Measurements from ENCODE around the gene WASF3.

Gene WASF3

DNA sequence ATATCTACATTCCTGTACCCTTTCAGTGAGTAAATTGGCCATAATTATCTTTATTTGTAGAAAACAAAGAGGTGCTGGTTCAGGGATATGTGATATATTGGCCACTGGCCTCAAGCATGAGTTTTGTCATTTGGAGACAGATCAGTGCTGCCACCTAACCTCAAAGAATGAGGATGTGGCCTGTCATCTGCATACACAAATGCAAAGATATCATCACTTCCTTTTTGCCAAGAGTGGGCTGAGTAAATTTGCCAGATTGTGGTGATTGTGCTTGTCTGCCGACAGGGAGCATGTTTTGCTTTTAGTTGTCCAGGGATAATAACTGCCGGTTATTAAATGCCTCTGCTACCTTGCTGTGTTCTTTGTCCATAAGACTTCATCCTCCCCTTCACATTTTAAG, 44.2 kb downstream of the WASF3 start:
- DNase-seq (ENCODE audit: low spot score) = no peak
- Histone ChIP-seq H3K36me3 (replicated peaks in 1 of 2; ENCODE audit: control insufficient read depth in 2 of 2, insufficient read depth in 2 of 2, low read length in 2 of 2) (no peaks in the 10 kb centered on the region), H3K4me1 (ENCODE audit: control insufficient read depth in 2 of 2, insufficient read depth in 1 of 2, low read depth in 1 of 2, low read length in 2 of 2) (peaks cover 0 to 8% of the 10 kb centered on the region in 2 donors), H3K9ac (ENCODE audit: low read depth, low read length, poor library complexity) (no peak overlapping the region), H2BK15ac (ENCODE audit: low read length) (no peak overlapping the region), H3K9me3 (replicated peaks in 1 of 2; ENCODE audit: control insufficient read depth in 2 of 2, insufficient read depth in 1 of 2, low read depth in 1 of 2, low read length in 2 of 2) (peaks cover 0 to 3% of the 10 kb centered on the region in 2 donors), H2BK120ac (ENCODE audit: low read depth, low read length) (no peak overlapping the region), H2BK5ac (ENCODE audit: low read length) (no peak overlapping the region), H3K4ac (ENCODE audit: low read length) (no peak overlapping the region), H2BK12ac (ENCODE audit: low read length) (no peak overlapping the region), H4K8ac (ENCODE audit: low read depth, low read length) (no peak overlapping the region), H3K18ac (ENCODE audit: low read length) (no peak overlapping the region), H2AFZ (ENCODE audit: low read length) (no peak overlapping the region), H3K27ac (replicated peaks; ENCODE audit: low read length) (no peak overlapping the region), H2AK5ac (ENCODE audit: low read depth, low read length) (no peak overlapping the region), H4K91ac (ENCODE audit: low read depth, low read length, poor library complexity) (no peak overlapping the region), H3K14ac (ENCODE audit: low read length) (no peak overlapping the region), H3K79me1 (ENCODE audit: low read depth, low read length) (no peaks in the 10 kb centered on the region), H3K4me3 (ENCODE audit: low read length in 2 of 2) (no peak overlapping the region), H3K27me3 (ENCODE audit: control insufficient read depth in 3 of 3, insufficient read depth in 3 of 3, low read depth in 1 of 3, low read length in 3 of 3) (no peaks in the 10 kb centered on the region), H3K4me2 (ENCODE audit: insufficient read depth, low read length, poor library complexity, severe bottlenecking) (no peak overlapping the region), H3K23ac (ENCODE audit: low read depth, low read length, poor library complexity) (no peak overlapping the region)
- WGBS, 2 donors (ENCODE audit: extremely low coverage in 2 of 2, insufficient read length in 2 of 2, insufficient replicate concordance in 1 of 2) = no CpG with 5 or more reads among the region's 2 CpGs

DNA sequence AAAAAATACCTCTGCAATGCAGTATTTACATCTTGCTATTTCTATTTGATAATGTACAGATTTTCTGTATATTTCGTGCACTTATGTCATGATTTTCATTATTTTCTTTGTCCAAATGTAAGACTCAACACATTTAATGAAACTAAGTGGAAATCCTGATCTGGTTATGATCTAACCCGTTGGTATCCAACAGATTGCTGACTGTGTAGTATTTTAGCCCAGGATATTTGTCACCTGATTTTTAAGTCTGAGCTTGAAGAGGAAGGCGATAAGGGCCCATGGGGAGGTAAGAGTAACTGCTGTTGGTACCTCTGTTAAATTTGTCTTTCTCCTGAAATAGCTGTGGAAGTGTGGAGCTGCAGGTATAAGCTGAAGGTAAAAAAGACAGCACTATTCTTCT, 45.3 kb downstream of the WASF3 start:
- no peak overlapping the region for H4K91ac ChIP-seq (ENCODE audit: low read depth, low read length, poor library complexity)

DNA sequence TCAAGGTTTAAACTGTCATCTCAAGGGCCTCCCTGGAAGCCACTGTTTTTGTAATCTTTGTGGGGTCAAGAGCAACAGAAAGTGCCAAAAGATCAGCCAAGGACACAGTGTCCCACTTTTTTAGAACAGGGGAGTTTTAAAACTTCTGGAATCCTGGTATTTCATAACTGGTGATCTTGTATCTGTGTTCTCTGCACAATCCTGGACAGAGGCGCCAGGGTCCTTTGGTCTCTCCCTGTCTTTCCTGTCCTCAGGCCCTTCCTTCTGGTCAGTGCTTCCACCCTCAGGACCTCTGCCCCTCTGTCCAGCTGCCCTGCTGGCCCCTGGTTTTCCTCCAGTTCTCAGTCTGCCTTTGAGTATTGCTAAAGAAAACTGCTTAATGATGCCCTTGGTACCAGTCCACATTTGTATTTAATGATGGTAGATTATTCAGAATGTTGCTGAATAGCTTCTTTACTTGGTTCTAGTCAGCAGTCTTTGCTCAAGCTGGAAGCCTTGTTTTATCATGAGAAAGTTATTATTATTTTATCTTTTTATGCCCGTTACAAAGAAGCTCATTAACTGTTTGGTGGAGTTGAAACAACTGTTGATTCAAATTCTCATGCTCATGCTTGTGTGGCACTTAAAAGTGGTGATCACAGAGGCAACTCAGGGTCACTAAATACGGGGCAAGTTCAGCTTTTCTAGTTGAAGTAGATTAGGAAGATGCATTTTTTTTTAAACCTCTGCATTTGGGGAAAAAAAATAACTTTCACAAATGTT, 47.5 kb downstream of the WASF3 start:
- H3K14ac ChIP-seq (ENCODE audit: low read length) = no peak overlapping the region
- H4K8ac ChIP-seq (ENCODE audit: low read depth, low read length) = no peak overlapping the region
- no peak overlapping the region for H3K23ac ChIP-seq (ENCODE audit: low read depth, low read length, poor library complexity)
- H3K27me3 ChIP-seq (ENCODE audit: control insufficient read depth in 3 of 3, insufficient read depth in 3 of 3, low read depth in 1 of 3, low read length in 3 of 3) = no peaks in the 10 kb centered on the region
- no peak overlapping the region for H2BK12ac ChIP-seq (ENCODE audit: low read length)
- H3K36me3 ChIP-seq (replicated peaks in 1 of 2; ENCODE audit: control insufficient read depth in 2 of 2, insufficient read depth in 2 of 2, low read length in 2 of 2) = no peaks in the 10 kb centered on the region
- no peak for DNase-seq (ENCODE audit: low spot score)
- H2BK15ac ChIP-seq (ENCODE audit: low read length) = no peak overlapping the region
- WGBS, 2 donors (ENCODE audit: extremely low coverage in 2 of 2, insufficient read length in 2 of 2, insufficient replicate concordance in 1 of 2) = no CpG with 5 or more reads among the region's 3 CpGs
- H2AFZ ChIP-seq (ENCODE audit: low read length) = no peak overlapping the region
- peaks cover 2% of the 10 kb centered on the region for H3K79me1 ChIP-seq (ENCODE audit: low read depth, low read length)
- H2BK5ac ChIP-seq (ENCODE audit: low read length) = no peak overlapping the region
- no peak overlapping the region for H3K4me2 ChIP-seq (ENCODE audit: insufficient read depth, low read length, poor library complexity, severe bottlenecking)
- H3K18ac ChIP-seq (ENCODE audit: low read length) = no peak overlapping the region
- no peak overlapping the region for H3K27ac ChIP-seq (replicated peaks; ENCODE audit: low read length)
- H3K9me3 ChIP-seq (replicated peaks in 1 of 2; ENCODE audit: control insufficient read depth in 2 of 2, insufficient read depth in 1 of 2, low read depth in 1 of 2, low read length in 2 of 2) = no peaks in the 10 kb centered on the region
- peaks cover 0 to 4% of the 10 kb centered on the region in 2 donors for H3K4me1 ChIP-seq (ENCODE audit: control insufficient read depth in 2 of 2, insufficient read depth in 1 of 2, low read depth in 1 of 2, low read length in 2 of 2)
- H3K9ac ChIP-seq (ENCODE audit: low read depth, low read length, poor library complexity) = no peak overlapping the region
- H3K4me3 ChIP-seq (ENCODE audit: low read length in 2 of 2) = no peak overlapping the region
- no peak overlapping the region for H2BK120ac ChIP-seq (ENCODE audit: low read depth, low read length)
- H4K91ac ChIP-seq (ENCODE audit: low read depth, low read length, poor library complexity) = no peak overlapping the region
- no peak overlapping the region for H3K4ac ChIP-seq (ENCODE audit: low read length)
- no peak overlapping the region for H2AK5ac ChIP-seq (ENCODE audit: low read depth, low read length)

More for the DNA sequence above, 45.3 kb downstream of the WASF3 start:
- Histone ChIP-seq H2BK5ac (ENCODE audit: low read length) (no peak overlapping the region), H2AFZ (ENCODE audit: low read length) (no peak overlapping the region), H3K14ac (ENCODE audit: low read length) (no peak overlapping the region), H3K9ac (ENCODE audit: low read depth, low read length, poor library complexity) (no peak overlapping the region), H3K4ac (ENCODE audit: low read length) (no peak overlapping the region), H4K8ac (ENCODE audit: low read depth, low read length) (no peak overlapping the region), H2AK5ac (ENCODE audit: low read depth, low read length) (no peak overlapping the region), H3K23ac (ENCODE audit: low read depth, low read length, poor library complexity) (no peak overlapping the region), H3K4me2 (ENCODE audit: insufficient read depth, low read length, poor library complexity, severe bottlenecking) (no peak overlapping the region), H3K36me3 (replicated peaks in 1 of 2; ENCODE audit: control insufficient read depth in 2 of 2, insufficient read depth in 2 of 2, low read length in 2 of 2) (no peaks in the 10 kb centered on the region), H3K4me3 (ENCODE audit: low read length in 2 of 2) (no peak overlapping the region), H2BK12ac (ENCODE audit: low read length) (no peak overlapping the region), H3K4me1 (ENCODE audit: control insufficient read depth in 2 of 2, insufficient read depth in 1 of 2, low read depth in 1 of 2, low read length in 2 of 2) (peaks cover 0 to 8% of the 10 kb centered on the region in 2 donors), H2BK15ac (ENCODE audit: low read length) (no peak overlapping the region), H3K79me1 (ENCODE audit: low read depth, low read length) (peaks cover 2% of the 10 kb centered on the region), H2BK120ac (ENCODE audit: low read depth, low read length) (no peak overlapping the region), H3K27ac (replicated peaks; ENCODE audit: low read length) (no peak overlapping the region), H3K9me3 (replicated peaks in 1 of 2; ENCODE audit: control insufficient read depth in 2 of 2, insufficient read depth in 1 of 2, low read depth in 1 of 2, low read length in 2 of 2) (no peaks in the 10 kb centered on the region), H3K27me3 (ENCODE audit: control insufficient read depth in 3 of 3, insufficient read depth in 3 of 3, low read depth in 1 of 3, low read length in 3 of 3) (no peaks in the 10 kb centered on the region), H3K18ac (ENCODE audit: low read length) (no peak overlapping the region)
- no peak for DNase-seq (ENCODE audit: low spot score)
- WGBS, 2 donors (ENCODE audit: extremely low coverage in 2 of 2, insufficient read length in 2 of 2, insufficient replicate concordance in 1 of 2) = no CpG with 5 or more reads among the region's 3 CpGs

DNA sequence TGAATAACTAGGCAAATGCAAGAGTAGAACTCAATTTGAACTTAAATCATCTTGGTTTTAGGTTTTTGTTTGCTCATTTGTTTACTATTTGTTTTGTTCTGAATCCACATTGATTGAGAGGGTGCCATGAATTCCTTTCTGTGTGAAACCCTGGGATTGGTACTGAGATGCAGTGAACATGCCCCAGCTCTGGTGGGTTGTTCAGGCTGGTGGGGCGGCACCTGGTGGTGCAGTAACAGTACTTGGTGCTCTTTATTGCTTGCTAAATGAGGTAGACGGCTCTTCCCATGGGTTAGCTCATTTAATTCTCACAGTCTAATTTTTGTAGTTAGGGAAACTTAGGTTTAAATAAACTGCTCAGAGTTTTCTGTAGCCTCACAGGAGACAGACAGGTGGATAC, 48.4 kb downstream of the WASF3 start:
- Histone ChIP-seq H3K4me1 (ENCODE audit: control insufficient read depth in 2 of 2, insufficient read depth in 1 of 2, low read depth in 1 of 2, low read length in 2 of 2) (peaks cover 0 to 2% of the 10 kb centered on the region in 2 donors), H2AFZ (ENCODE audit: low read length) (no peak overlapping the region), H2BK12ac (ENCODE audit: low read length) (no peak overlapping the region), H4K8ac (ENCODE audit: low read depth, low read length) (no peak overlapping the region), H3K9me3 (replicated peaks in 1 of 2; ENCODE audit: control insufficient read depth in 2 of 2, insufficient read depth in 1 of 2, low read depth in 1 of 2, low read length in 2 of 2) (no peaks in the 10 kb centered on the region), H3K23ac (ENCODE audit: low read depth, low read length, poor library complexity) (no peak overlapping the region), H3K4me2 (ENCODE audit: insufficient read depth, low read length, poor library complexity, severe bottlenecking) (no peak overlapping the region), H3K9ac (ENCODE audit: low read depth, low read length, poor library complexity) (no peak overlapping the region), H3K4me3 (ENCODE audit: low read length in 2 of 2) (no peak overlapping the region), H4K91ac (ENCODE audit: low read depth, low read length, poor library complexity) (no peak overlapping the region), H3K27ac (replicated peaks; ENCODE audit: low read length) (no peak overlapping the region), H3K27me3 (ENCODE audit: control insufficient read depth in 3 of 3, insufficient read depth in 3 of 3, low read depth in 1 of 3, low read length in 3 of 3) (no peaks in the 10 kb centered on the region), H3K4ac (ENCODE audit: low read length) (no peak overlapping the region), H3K36me3 (replicated peaks in 1 of 2; ENCODE audit: control insufficient read depth in 2 of 2, insufficient read depth in 2 of 2, low read length in 2 of 2) (peaks cover 2 to 3% of the 10 kb centered on the region in 2 donors), H2BK120ac (ENCODE audit: low read depth, low read length) (no peak overlapping the region), H2AK5ac (ENCODE audit: low read depth, low read length) (no peak overlapping the region), H2BK15ac (ENCODE audit: low read length) (no peak overlapping the region), H3K14ac (ENCODE audit: low read length) (no peak overlapping the region), H2BK5ac (ENCODE audit: low read length) (no peak overlapping the region), H3K18ac (ENCODE audit: low read length) (no peak overlapping the region), H3K79me1 (ENCODE audit: low read depth, low read length) (peaks cover 7% of the 10 kb centered on the region)
- WGBS, 2 donors (ENCODE audit: extremely low coverage in 2 of 2, insufficient read length in 2 of 2, insufficient replicate concordance in 1 of 2) = no CpG with 5 or more reads among the region's 2 CpGs
- DNase-seq (ENCODE audit: low spot score) = no peak

All from neuronal stem cell (in vitro differentiated cells).